Duodenal mucosa (tissue), 2 donors: ENCODE measurements around the gene ZWINT.

Experiments
- H3K27ac ChIP-seq: one replicate; pipeline ENCODE4 v1.7.0; 2013; ENCODE audit warnings: low read depth, low read length
- H3K27me3 ChIP-seq, 2 donors: one replicate each; pipeline ENCODE4 v1.7.0; 2013; ENCODE audit warnings: low read length in 2 of 2, control low read depth in 1 of 2; ENCODE audit not compliant: insufficient read depth in 2 of 2, control insufficient read depth in 1 of 2
- H3K36me3 ChIP-seq, 2 donors: one replicate each; pipeline ENCODE4 v1.7.0; 2013; ENCODE audit warnings: low read length in 2 of 2, control low read depth in 1 of 2; ENCODE audit not compliant: insufficient read depth in 2 of 2, control insufficient read depth in 1 of 2
- H3K4me1 ChIP-seq, 2 donors: one replicate each; pipeline ENCODE4 v1.7.0; 2013; ENCODE audit warnings: low read length in 2 of 2, control low read depth in 1 of 2; ENCODE audit not compliant: insufficient read depth in 2 of 2, control insufficient read depth in 1 of 2
- H3K4me3 ChIP-seq, 2 donors: one replicate each; pipeline ENCODE4 v1.7.0; 2013; ENCODE audit warnings: low read length in 2 of 2, low read depth in 1 of 2
- H3K9ac ChIP-seq, 2 donors: one replicate each; pipeline ENCODE4 v1.7.0; 2013; ENCODE audit warnings: low read length in 2 of 2, low read depth in 1 of 2
- H3K9me3 ChIP-seq, 2 donors: one replicate each; pipeline ENCODE4 v1.7.0; 2013; ENCODE audit warnings: low read length in 2 of 2, control low read depth in 1 of 2; ENCODE audit not compliant: control insufficient read depth in 1 of 2

ZWINT gene

GRCh38 chr10:56346845-56347415 is 14.1 kb downstream of the ZWINT start:
- Histone ChIP-seq H3K4me3 (no peak overlapping the region), H3K9ac (no peak overlapping the region), H3K27me3 (no peaks in the 10 kb centered on the region), H3K36me3 (no peaks in the 10 kb centered on the region), H3K9me3 (no peaks in the 10 kb centered on the region), H3K27ac (no peak overlapping the region), H3K4me1 (no peaks in the 10 kb centered on the region)

- no peaks in the 10 kb centered on the region for H3K4me1 ChIP-seq
- H3K9ac ChIP-seq: no peak overlapping the region
- H3K27me3 ChIP-seq: no peaks in the 10 kb centered on the region
- peaks cover 0 to 5% of the 10 kb centered on the region in 2 donors for H3K9me3 ChIP-seq
- H3K27ac ChIP-seq: no peak overlapping the region
- no peaks in the 10 kb centered on the region for H3K36me3 ChIP-seq
- no peak overlapping the region for H3K4me3 ChIP-seq
Observed at GRCh38 chr10:56341612-56342011, 19.4 kb downstream of the ZWINT start.

DNA sequence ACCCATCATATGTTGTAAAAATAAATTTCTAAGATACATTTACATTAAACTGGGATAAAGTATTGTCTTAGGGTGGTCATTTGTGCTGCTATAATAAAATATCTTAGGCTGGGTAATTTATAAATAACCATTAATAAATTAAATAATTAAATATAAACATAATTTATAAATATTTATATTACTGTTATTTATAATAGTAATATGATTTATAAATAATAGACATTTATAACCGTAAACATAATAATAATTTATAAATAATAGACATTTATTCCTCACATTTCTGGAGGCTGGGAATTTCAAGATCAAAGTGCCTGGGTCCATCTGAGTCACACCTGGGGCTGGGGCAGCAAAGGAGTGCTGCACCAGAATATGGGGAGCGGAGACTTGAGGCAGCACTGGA is 31.1 kb downstream of the ZWINT start:
- Histone ChIP-seq H3K36me3 (no peaks in the 10 kb centered on the region), H3K27ac (no peak overlapping the region), H3K9ac (no peak overlapping the region), H3K4me1 (no peaks in the 10 kb centered on the region), H3K9me3 (no peaks in the 10 kb centered on the region), H3K4me3 (no peak overlapping the region), H3K27me3 (no peaks in the 10 kb centered on the region)

GRCh38 chr10:56327118-56327517 is 33.9 kb downstream of the ZWINT start:
- Histone ChIP-seq H3K4me3 (no peak overlapping the region), H3K27ac (no peak overlapping the region), H3K36me3 (no peaks in the 10 kb centered on the region), H3K27me3 (no peaks in the 10 kb centered on the region), H3K4me1 (no peaks in the 10 kb centered on the region), H3K9ac (no peak overlapping the region), H3K9me3 (no peaks in the 10 kb centered on the region)

DNA sequence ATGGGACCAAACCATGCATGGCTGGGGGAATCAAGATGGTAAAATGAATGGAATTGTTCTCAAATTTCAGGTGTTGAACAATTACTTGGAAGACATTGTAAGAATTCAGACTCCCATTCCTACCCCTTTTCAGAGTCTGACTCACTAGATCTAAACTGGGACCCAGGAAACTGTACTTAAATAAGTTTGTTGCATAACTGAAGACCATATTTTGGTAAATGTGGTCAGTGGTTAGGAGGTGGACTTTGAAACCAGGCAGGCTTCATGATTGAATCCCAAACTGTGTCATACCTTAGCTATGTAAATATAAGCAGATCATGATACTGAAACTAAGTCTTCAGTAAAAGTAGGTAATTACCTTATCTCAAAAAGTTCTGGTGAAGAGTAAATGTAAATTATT is 41.7 kb downstream of the ZWINT start:
- Histone ChIP-seq H3K27ac (no peak overlapping the region), H3K4me1 (no peaks in the 10 kb centered on the region), H3K4me3 (no peak overlapping the region), H3K9ac (no peak overlapping the region), H3K9me3 (no peaks in the 10 kb centered on the region), H3K27me3 (no peaks in the 10 kb centered on the region), H3K36me3 (no peaks in the 10 kb centered on the region)

- H3K27me3 ChIP-seq: no peaks in the 10 kb centered on the region
- no peaks in the 10 kb centered on the region for H3K9me3 ChIP-seq
- no peaks in the 10 kb centered on the region for H3K4me1 ChIP-seq
- H3K27ac ChIP-seq: no peak overlapping the region
- H3K36me3 ChIP-seq: no peaks in the 10 kb centered on the region
- H3K4me3 ChIP-seq: no peak overlapping the region
- no peak overlapping the region for H3K9ac ChIP-seq
Observed at GRCh38 chr10:56318816-56319215, 42.2 kb downstream of the ZWINT start.

GRCh38 chr10:56317603-56318002 is 43.5 kb downstream of the ZWINT start:
- no peaks in the 10 kb centered on the region for H3K27me3 ChIP-seq
- no peak overlapping the region for H3K4me3 ChIP-seq
- H3K9ac ChIP-seq: no peak overlapping the region
- H3K9me3 ChIP-seq: no peaks in the 10 kb centered on the region
- H3K36me3 ChIP-seq: no peaks in the 10 kb centered on the region
- H3K4me1 ChIP-seq: no peaks in the 10 kb centered on the region
- no peak overlapping the region for H3K27ac ChIP-seq

DNA sequence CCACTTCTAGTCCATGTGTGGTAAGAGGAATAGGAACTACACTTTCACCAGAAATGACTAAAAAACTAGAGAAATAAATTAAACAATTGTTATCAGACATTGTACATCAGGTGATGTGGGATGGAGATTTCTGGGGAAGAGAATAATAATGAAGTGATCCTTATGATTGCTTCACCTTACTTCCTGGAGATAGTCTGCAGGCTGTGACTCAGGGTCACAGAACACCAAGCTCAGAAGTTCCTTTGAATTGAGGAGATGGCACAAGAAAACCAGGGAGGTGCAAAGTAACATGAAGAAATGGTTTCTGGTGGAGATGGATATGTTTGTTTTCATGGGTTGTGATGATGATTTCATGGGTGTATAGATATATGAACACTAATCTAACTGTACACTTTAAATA is 44.5 kb downstream of the ZWINT start:
- Histone ChIP-seq H3K9me3 (no peaks in the 10 kb centered on the region), H3K9ac (no peak overlapping the region), H3K4me3 (no peak overlapping the region), H3K4me1 (no peaks in the 10 kb centered on the region), H3K36me3 (no peaks in the 10 kb centered on the region), H3K27me3 (no peaks in the 10 kb centered on the region), H3K27ac (no peak overlapping the region)
